Mucosa of descending colon (tissue), 3 donors: Measurements from ENCODE around the gene ZSCAN20. TPM values are rescaled to one million over a fixed set of nuclear protein-coding genes. Genes with fewer than 3 reads are reported as not detected.

Source experiments
- ATAC-seq: fragments of 200-7000 bp; cut with Tn5 transposase; one replicate; pipeline ENCODE4 v1.9.1; 2020; ENCODE audit warnings: mild to moderate bottlenecking, moderate library complexity
- DNase-seq, 3 donors: peaks; one replicate each; pipeline ENCODE4 v3.0.0-alpha.2; 2020
- H3K36me3 ChIP-seq: fragments of 200-600 bp; one replicate; pipeline ENCODE4 v1.8.0; 2021; ENCODE audit warnings: low read depth, mild to moderate bottlenecking
- H3K4me1 ChIP-seq: fragments of 200-600 bp; one replicate; pipeline ENCODE4 v1.8.0; 2021; ENCODE audit warnings: low read depth, mild to moderate bottlenecking
- H3K4me3 ChIP-seq: fragments of 200-600 bp; one replicate; pipeline ENCODE4 v1.8.0; 2021; ENCODE audit warnings: mild to moderate bottlenecking
- H3K9me3 ChIP-seq: fragments of 200-600 bp; one replicate; pipeline ENCODE4 v1.8.0; 2021; ENCODE audit warnings: mild to moderate bottlenecking
- CTCF ChIP-seq: fragments of 200-600 bp; IDR thresholded peaks from one replicate; pipeline ENCODE4 v1.8.0; 2022; ENCODE audit warnings: antibody characterized with exemption, mild to moderate bottlenecking
- intact Hi-C, 2 donors: fragments of 100-400 bp; cut with DNase I in 1 of 2; cut with micrococcal nuclease in 1 of 2; formaldehyde crosslinking; loops; one replicate each; pipeline versions ENCODE4 v1.11.0 to v1.11.1; 2022; cut with DNase I, micrococcal nuclease
- total RNA-seq, 3 donors: library from RNA; stranded (reverse); fragmentation: NEBNext Ultra II Directional in 2 of 3; extraction: Animal tissue kit (Norgen Biotek cat#: 25700) in 2 of 3; gene quantifications; one replicate each; pipeline versions ENCODE4 v1.2.1 to v1.2.4, GENCODE V29; 2021 to 2023
- donor health status: DM: no; HTN: no; CAD: no; lungs with moderate emphysema.
- donor health status: DM: no; HTN: no; CAD: no.
- donor health status: DM: no; HTN: yes; CAD: no.

ZSCAN20 gene
- total RNA-seq, 3 donors from 2014 or later = 4.3 to 8.8 (median 5.7) TPM

GRCh38 chr1:33494929-33495328 lies 22.5 kb downstream of the ZSCAN20 start:
- ATAC-seq (no peak), DNase-seq (no peak)
- Histone ChIP-seq H3K36me3 (peaks cover 3% of the 10 kb centered on the region), H3K4me3 (no peak overlapping the region), H3K4me1 (no peaks in the 10 kb centered on the region), H3K9me3 (peaks cover 41% of the 10 kb centered on the region)
- TF ChIP-seq CTCF = no peak
- intact Hi-C loops = no loop called here

- ATAC-seq (no peak), DNase-seq (no peak)
- Histone ChIP-seq H3K4me1 (no peaks in the 10 kb centered on the region), H3K9me3 (peaks cover 41% of the 10 kb centered on the region), H3K36me3 (no peaks in the 10 kb centered on the region), H3K4me3 (no peak overlapping the region)
- intact Hi-C loops = no loop called here
- no peak for TF ChIP-seq CTCF
These were observed 25.0 kb downstream of the ZSCAN20 start for GRCh38 chr1:33497410-33497809.

GRCh38 chr1:33500547-33500946 lies 28.1 kb downstream of the ZSCAN20 start:
- H3K4me1 ChIP-seq = no peaks in the 10 kb centered on the region
- no peak for DNase-seq
- no peaks in the 10 kb centered on the region for H3K36me3 ChIP-seq
- H3K4me3 ChIP-seq = no peak overlapping the region
- H3K9me3 ChIP-seq = peaks cover 12% of the 10 kb centered on the region
- TF ChIP-seq CTCF = no peak
- intact Hi-C loops = no loop called here
- ATAC-seq = no peak

- DNase-seq (no peak), ATAC-seq (no peak)
- peaks cover 5% of the 10 kb centered on the region for H3K9me3 ChIP-seq
- H3K4me3 ChIP-seq = no peak overlapping the region
- no peak for TF ChIP-seq CTCF
- H3K36me3 ChIP-seq = no peaks in the 10 kb centered on the region
- intact Hi-C loops = no loop called here
- no peaks in the 10 kb centered on the region for H3K4me1 ChIP-seq
These were observed 28.9 kb downstream of the ZSCAN20 start for GRCh38 chr1:33501309-33501708.

- Histone ChIP-seq H3K4me1 (no peaks in the 10 kb centered on the region), H3K4me3 (no peak overlapping the region), H3K9me3 (no peaks in the 10 kb centered on the region), H3K36me3 (no peaks in the 10 kb centered on the region)
- no peak for TF ChIP-seq CTCF
- DNase-seq (no peak), ATAC-seq (no peak)
- intact Hi-C loops = no loop called here
These were observed 29.3 kb downstream of the ZSCAN20 start for GRCh38 chr1:33501774-33502173.

- H3K36me3 ChIP-seq = no peaks in the 10 kb centered on the region
- ATAC-seq (no peak), DNase-seq (no peak)
- no peaks in the 10 kb centered on the region for H3K4me1 ChIP-seq
- intact Hi-C loops = no loop called here
- TF ChIP-seq CTCF = no peak
- no peaks in the 10 kb centered on the region for H3K9me3 ChIP-seq
- no peak overlapping the region for H3K4me3 ChIP-seq
These were observed 30.3 kb downstream of the ZSCAN20 start for GRCh38 chr1:33502726-33503125.
